ENCODE data around the gene DENND6A.
"Not testable (repeated sequence)": the region's sequence is repeated elsewhere in the genome, so short reads cannot be mapped to it uniquely, and the experiment has no call there.

Gene DENND6A

GRCh38 chr3:57644740-57645139 lies 48.1 kb downstream of the DENND6A start:
- TF ChIP-seq, protein P1, sequence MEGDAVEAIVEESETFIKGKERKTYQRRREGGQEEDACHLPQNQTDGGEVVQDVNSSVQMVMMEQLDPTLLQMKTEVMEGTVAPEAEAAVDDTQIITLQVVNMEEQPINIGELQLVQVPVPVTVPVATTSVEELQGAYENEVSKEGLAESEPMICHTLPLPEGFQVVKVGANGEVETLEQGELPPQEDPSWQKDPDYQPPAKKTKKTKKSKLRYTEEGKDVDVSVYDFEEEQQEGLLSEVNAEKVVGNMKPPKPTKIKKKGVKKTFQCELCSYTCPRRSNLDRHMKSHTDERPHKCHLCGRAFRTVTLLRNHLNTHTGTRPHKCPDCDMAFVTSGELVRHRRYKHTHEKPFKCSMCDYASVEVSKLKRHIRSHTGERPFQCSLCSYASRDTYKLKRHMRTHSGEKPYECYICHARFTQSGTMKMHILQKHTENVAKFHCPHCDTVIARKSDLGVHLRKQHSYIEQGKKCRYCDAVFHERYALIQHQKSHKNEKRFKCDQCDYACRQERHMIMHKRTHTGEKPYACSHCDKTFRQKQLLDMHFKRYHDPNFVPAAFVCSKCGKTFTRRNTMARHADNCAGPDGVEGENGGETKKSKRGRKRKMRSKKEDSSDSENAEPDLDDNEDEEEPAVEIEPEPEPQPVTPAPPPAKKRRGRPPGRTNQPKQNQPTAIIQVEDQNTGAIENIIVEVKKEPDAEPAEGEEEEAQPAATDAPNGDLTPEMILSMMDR (IDR thresholded peaks at IDR 0.05; ENCODE audit: borderline replicate concordance, insufficient read depth, low read depth, low read length), result no peak
- H3K4me3 ChIP-seq (ENCODE audit: low read depth, low read length), result no peak overlapping the region

DNA sequence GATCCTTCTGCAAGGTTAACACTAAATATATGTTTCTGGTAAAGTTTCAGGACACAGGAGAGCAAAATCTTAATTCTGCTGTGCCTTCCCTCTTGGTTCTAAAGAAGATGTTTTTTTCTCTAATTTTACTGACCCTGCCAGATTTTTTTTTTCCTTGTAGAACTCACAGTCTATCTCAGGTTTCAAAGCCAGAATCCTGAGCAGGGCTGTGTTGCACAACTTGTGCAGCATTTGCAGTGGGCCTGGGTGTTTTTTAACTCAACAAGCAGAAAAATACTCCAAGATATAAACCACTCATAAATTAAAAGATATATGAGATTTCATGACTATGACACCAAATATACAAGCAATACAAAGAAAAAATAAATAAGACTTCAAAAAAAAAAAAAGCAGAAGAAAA lies 55.5 kb downstream of the DENND6A start:
- TF ChIP-seq, protein P1 (IDR thresholded peaks at IDR 0.05; ENCODE audit: borderline replicate concordance, insufficient read depth, low read depth, low read length), result no peak
- H3K4me3 ChIP-seq (ENCODE audit: low read depth, low read length), result no peak overlapping the region

GRCh38 chr3:57634259-57634658 lies 58.6 kb downstream of the DENND6A start:
- not testable (repeated sequence) for H3K4me3 ChIP-seq (ENCODE audit: low read depth, low read length)

DNA sequence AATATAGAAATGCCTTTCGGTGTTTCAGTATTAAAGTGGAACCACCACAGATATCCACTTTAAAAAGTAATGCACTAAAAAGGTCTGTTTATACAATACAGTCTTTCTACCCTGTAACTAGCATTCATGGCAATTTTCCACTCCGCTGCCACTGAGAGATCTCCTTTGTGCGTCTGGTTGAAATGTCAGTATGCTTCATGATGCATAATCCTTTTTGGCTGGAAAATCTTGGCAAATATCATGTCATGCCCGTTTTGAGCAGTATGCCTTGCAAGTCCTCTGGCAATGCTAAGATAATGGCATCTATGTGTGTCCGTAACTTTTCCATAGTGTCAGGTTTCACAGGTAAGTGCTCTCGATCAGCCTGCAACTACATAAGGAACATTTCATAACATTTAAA lies 64.9 kb downstream of the DENND6A start:
- no peak overlapping the region for H3K4me3 ChIP-seq (ENCODE audit: low read depth, low read length)
- TF ChIP-seq, protein P1 (IDR thresholded peaks at IDR 0.05; ENCODE audit: borderline replicate concordance, insufficient read depth, low read depth, low read length), result no peak

- no peak overlapping the region for H3K4me3 ChIP-seq (ENCODE audit: low read depth, low read length)
- TF ChIP-seq, protein P1 (IDR thresholded peaks at IDR 0.05; ENCODE audit: borderline replicate concordance, insufficient read depth, low read depth, low read length), result no peak
Measured at GRCh38 chr3:57624801-57625200, 68.1 kb downstream of the DENND6A start.

DNA sequence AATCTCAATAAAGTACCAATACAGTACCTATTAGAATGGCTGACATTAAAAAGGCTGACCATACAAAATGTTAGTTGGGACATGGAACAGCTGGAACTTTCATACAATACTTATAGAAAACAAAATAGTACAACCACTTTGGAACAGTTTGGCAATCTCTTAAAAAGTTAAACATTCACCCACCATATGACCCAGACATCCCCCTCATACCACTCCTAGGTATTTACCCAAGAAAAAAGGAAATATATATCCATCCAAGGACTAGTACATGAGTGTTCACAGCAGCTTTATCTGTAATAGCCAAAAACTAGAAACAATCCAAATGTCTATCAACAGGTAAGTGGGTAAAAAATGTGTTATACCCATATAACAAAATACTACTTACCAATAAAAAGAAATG lies 70.5 kb downstream of the DENND6A start:
- TF ChIP-seq, protein P1 (IDR thresholded peaks at IDR 0.05; ENCODE audit: borderline replicate concordance, insufficient read depth, low read depth, low read length), result no peak
- no peak overlapping the region for H3K4me3 ChIP-seq (ENCODE audit: low read depth, low read length)

GRCh38 chr3:57617739-57618138 lies 75.1 kb downstream of the DENND6A start:
- TF ChIP-seq, protein P1 (IDR thresholded peaks at IDR 0.05; ENCODE audit: borderline replicate concordance, insufficient read depth, low read depth, low read length), result no peak
- H3K4me3 ChIP-seq (ENCODE audit: low read depth, low read length), result no peak overlapping the region

DNA sequence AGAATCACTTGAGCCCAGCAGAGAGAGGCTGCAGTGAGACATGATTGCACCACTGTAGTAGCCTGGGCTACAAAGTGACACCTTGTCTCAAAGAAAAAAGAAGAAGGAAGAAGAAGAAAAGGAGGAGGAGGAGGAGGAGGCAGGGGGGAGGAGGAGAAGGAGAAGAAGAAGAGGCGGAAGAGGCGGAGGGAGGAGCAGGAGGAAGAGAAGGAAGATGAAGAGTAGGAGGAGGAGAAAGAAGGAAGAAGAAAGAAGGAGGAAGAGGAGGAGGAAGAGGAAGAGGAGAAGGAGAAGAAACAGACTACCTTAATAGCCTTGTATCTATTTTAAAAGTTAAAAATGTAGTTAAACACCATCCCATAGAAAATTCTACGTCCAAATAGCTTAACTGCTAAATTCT lies 76.6 kb downstream of the DENND6A start:
- no peak overlapping the region for H3K4me3 ChIP-seq (ENCODE audit: low read depth, low read length)
- TF ChIP-seq, protein P1 (IDR thresholded peaks at IDR 0.05; ENCODE audit: borderline replicate concordance, insufficient read depth, low read depth, low read length), result no peak

DNA sequence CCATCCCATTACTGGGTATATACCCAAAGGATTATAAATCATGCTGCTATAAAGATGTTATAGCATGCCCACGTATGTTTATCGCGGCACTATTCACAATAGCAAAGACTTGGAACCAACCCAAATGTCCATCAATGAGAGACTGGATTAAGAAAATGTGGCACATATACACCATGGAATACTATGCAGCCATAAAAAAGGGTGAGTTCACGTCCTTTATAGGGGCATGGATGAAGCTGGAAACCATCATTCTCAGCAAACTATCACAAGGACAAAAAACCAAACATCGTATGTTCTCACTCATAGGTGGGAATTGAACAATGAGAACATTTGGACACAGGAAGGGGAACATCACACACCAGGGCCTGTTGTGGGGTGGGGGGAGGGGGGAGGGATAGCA lies 81.0 kb downstream of the DENND6A start:
- not testable (repeated sequence) for H3K4me3 ChIP-seq (ENCODE audit: low read depth, low read length)
